Activated naive CD4-positive, alpha-beta T cell treated with anti-CD3 and anti-CD28 coated beads, Interleukin-2, amount 50 U/mL, for 72 hours (primary cell): ENCODE results near the gene TNFSF12. TPM values are rescaled to one million over a fixed set of nuclear protein-coding genes. Genes with fewer than 3 reads are reported as not detected.

Source experiments
- ATAC-seq, 2 donors: fragments of 150-1000 bp; cut with Tn5 transposase; 2 replicates each; pipeline ENCODE4 v1.10.0; 2021; ENCODE audit warnings: mild to moderate bottlenecking in 2 of 2, moderate library complexity in 2 of 2
- DNase-seq, 2 donors: peaks; one replicate each; pipeline ENCODE4 v3.0.0; 2021 to 2022; ENCODE audit warnings: low spot score in 2 of 2
- H3K27ac Mint-ChIP-seq, 2 donors: one replicate each; pipeline ENCODE4 v1.8.0; 2022; ENCODE audit warnings: mild to moderate bottlenecking in 2 of 2, mixed read lengths in 2 of 2
- H3K36me3 Mint-ChIP-seq, 2 donors: one replicate each; pipeline ENCODE4 v1.8.0; 2022; ENCODE audit warnings: mixed read lengths in 2 of 2
- H3K9me3 Mint-ChIP-seq, 2 donors: one replicate each; pipeline ENCODE4 v1.8.0; 2022; ENCODE audit warnings: mixed read lengths in 2 of 2
- total RNA-seq, 2 donors: library from RNA; stranded (reverse); gene quantifications; one replicate each; pipeline ENCODE4 v1.2.3, GENCODE V29; 2022

TNFSF12 gene
- total RNA-seq, 2 donors from 2014 or later: 16.4 to 18.9 TPM

DNA sequence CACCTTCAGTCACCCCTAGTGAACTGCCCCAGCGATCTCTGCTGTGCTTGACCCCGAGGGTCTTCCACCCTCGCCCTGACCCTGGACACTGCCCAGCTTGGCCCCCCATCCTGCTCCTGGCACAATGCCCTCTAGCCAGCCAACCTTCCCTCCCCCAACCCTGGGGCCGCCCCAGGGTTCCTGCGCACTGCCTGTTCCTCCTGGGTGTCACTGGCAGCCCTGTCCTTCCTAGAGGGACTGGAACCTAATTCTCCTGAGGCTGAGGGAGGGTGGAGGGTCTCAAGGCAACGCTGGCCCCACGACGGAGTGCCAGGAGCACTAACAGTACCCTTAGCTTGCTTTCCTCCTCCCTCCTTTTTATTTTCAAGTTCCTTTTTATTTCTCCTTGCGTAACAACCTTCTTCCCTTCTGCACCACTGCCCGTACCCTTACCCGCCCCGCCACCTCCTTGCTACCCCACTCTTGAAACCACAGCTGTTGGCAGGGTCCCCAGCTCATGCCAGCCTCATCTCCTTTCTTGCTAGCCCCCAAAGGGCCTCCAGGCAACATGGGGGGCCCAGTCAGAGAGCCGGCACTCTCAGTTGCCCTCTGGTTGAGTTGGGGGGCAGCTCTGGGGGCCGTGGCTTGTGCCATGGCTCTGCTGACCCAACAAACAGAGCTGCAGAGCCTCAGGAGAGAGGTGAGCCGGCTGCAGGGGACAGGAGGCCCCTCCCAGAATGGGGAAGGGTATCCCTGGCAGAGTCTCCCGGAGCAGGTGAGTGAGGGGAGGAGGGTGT, 9.9 kb downstream of the TNFSF12 start, which contains the start of gene TNFSF13:
Gene TNFSF13 (plus strand): TSS at position 207 of the 776 bp plus-strand sequence. CDS start 290 bp downstream, at position 497.
- H3K27ac Mint-ChIP-seq: peak within 1 kb of the TSS; percentile 74 to 75
- no peaks in the 10 kb centered on the region for H3K9me3 Mint-ChIP-seq
- peaks cover 8% of the 10 kb centered on the region in 2 donors for H3K36me3 Mint-ChIP-seq
- DNase-seq (no peak), ATAC-seq (no peak)

DNA sequence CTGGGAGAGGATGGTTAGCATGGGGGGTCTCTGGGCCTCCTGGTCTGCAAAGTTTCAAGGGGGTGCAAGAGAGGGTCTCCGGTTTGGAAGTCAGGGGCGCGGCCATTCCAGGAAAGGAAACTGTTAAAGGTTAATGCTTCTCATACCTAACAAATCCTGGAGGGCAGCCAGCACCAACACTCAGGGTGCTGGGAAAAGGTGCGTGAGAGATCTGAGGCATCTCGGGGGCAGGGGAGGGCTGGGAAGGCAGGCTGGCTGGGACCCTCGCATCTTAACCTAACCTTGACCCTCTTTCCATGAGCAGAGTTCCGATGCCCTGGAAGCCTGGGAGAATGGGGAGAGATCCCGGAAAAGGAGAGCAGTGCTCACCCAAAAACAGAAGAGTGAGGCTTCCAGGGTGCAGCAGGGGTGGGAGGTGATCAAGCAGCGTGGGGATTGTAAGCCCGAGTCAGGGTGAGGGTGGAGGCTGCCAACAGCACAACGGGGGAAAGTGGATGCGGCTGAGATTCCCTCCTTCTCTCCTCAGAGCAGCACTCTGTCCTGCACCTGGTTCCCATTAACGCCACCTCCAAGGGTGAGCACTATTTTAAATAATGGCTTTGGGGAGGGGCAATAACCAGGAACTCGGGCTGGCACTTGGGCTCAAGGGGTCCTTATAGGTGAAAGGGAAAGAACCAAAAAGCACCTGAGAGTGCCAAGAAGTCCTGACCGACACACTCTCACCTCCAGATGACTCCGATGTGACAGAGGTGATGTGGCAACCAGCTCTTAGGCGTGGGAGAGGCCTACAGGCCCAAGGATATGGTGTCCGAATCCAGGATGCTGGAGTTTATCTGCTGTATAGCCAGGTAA, 10.7 kb downstream of the TNFSF12 start:
- H3K27ac Mint-ChIP-seq: peak overlapping the region; percentile 53 to 89
- peaks cover 7 to 8% of the 10 kb centered on the region in 2 donors for H3K36me3 Mint-ChIP-seq

DNA sequence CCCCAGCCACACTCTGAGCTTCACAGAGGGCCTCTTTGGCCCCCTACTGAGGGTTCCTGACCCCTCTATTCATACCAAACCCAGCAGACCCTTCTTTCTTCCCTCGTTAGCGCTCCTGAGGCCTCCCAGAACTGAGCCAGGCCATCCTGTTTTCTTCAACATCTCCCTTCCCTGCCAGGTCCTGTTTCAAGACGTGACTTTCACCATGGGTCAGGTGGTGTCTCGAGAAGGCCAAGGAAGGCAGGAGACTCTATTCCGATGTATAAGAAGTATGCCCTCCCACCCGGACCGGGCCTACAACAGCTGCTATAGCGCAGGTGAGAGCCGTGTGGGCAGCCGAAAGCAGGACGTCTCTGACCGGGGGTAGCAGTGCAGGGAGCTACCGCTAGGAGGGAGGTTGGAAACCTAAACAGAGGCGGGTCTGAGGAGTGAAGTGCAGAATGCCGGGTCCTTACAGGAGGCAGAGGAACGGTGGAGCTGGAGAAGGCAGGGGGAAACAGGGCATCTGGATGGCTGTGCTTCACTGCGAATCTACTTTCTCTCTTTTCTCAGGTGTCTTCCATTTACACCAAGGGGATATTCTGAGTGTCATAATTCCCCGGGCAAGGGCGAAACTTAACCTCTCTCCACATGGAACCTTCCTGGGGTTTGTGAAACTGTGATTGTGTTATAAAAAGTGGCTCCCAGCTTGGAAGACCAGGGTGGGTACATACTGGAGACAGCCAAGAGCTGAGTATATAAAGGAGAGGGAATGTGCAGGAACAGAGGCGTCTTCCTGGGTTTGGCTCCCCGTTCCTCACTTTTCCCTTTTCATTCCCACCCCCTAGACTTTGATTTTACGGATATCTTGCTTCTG, 11.5 kb downstream of the TNFSF12 start:
- Mint-ChIP-seq H3K27ac (peak overlapping the region; percentile 89 to 95), H3K9me3 (no peaks in the 10 kb centered on the region), H3K36me3 (peaks cover 7 to 8% of the 10 kb centered on the region in 2 donors)
- ATAC-seq: peak; percentile 44 to 56
- DNase-seq: peak in 1 of 2 donors; percentile 74

More for the DNA sequence above, 10.7 kb downstream of the TNFSF12 start:
- DNase-seq (no peak), ATAC-seq (no peak)
- no peaks in the 10 kb centered on the region for H3K9me3 Mint-ChIP-seq

DNA sequence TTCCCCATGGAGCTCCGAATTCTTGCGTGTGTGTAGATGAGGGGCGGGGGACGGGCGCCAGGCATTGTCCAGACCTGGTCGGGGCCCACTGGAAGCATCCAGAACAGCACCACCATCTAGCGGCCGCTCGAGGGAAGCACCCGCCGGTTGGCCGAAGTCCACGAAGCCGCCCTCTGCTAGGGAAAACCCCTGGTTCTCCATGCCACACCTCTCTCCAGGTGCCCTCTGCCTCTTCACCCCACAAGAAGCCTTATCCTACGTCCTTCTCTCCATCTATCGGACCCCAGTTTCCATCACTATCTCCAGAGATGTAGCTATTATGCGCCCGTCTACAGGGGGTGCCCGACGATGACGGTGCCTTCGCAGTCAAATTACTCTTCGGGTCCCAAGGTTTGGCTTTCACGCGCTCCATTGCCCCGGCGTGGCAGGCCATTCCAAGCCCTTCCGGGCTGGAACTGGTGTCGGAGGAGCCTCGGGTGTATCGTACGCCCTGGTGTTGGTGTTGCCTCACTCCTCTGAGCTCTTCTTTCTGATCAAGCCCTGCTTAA, 12.2 kb downstream of the TNFSF12 start:
- DNase-seq: peak; percentile 85 to 90
- Mint-ChIP-seq H3K27ac (peak overlapping the region; percentile 89 to 95), H3K36me3 (peaks cover 7 to 8% of the 10 kb centered on the region in 2 donors), H3K9me3 (no peaks in the 10 kb centered on the region)
- ATAC-seq: peak; percentile 74 to 79

DNA sequence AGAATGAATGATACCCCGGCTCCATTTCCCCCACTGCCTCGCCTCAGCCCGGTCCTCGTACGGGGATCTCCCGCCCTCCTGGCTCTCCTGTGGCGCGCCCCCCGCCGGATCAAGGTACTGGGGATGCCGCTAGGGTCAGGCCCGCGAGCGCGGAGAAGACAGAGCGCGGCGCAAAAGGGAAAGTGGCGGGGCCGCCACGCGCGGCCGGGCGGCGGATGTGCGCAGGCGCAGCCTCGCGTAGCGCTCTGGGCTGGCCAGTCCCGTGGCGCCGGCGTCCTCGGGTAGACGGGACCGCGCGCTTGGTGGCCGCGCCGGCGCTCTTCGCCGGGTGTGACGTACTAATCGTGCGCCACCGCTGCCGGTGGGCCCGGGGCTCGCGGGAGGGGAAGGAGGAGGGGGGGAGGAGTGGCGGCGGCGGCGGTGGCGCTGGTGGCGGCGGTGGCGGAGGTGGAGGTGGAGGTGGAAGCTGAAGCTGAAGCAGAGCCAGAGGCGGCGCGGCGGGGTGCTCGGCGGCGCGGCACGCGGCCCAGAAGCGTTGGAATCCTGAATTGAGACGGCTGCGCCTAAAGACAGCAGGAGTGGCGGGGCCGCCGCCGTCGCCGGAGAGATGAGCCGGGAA, 12.8 kb downstream of the TNFSF12 start, which contains the start of gene SENP3:
Gene SENP3 (plus strand): TSS at position 331 of the 619 bp plus-strand sequence. CDS start 1,158 bp downstream, outside the sequence.
- DNase-seq (peak; percentile 92 to 94), ATAC-seq (peak; percentile 84 to 88)
- Mint-ChIP-seq H3K36me3 (peaks cover 7 to 8% of the 10 kb centered on the region in 2 donors), H3K9me3 (no peaks in the 10 kb centered on the region), H3K27ac (peak within 1 kb of the TSS; percentile 89 to 95)

DNA sequence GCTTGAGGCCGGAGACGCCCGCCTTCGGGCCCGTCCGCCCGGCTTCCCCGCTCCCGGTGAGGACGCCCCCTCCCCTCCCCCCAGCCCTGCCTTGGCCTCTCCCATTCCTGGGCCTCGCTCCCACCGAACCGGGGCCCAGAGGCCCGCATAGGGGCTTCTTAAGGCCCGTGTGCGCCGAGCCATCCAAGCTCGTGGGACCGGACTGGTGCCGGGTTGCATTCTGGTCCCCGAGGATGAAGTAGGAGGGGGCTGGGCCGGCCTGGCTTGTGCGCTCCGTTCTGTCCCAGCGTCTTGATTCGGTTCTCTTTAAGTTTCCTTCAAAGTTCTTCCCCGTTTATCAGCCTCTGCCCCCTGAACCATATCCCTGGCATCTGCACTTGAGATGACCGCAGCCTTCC, 13.3 kb downstream of the TNFSF12 start:
- Mint-ChIP-seq H3K9me3 (no peaks in the 10 kb centered on the region), H3K27ac (peak overlapping the region; percentile 89 to 95), H3K36me3 (peaks cover 7 to 8% of the 10 kb centered on the region in 2 donors)
- no peak for DNase-seq
- ATAC-seq: no peak

DNA sequence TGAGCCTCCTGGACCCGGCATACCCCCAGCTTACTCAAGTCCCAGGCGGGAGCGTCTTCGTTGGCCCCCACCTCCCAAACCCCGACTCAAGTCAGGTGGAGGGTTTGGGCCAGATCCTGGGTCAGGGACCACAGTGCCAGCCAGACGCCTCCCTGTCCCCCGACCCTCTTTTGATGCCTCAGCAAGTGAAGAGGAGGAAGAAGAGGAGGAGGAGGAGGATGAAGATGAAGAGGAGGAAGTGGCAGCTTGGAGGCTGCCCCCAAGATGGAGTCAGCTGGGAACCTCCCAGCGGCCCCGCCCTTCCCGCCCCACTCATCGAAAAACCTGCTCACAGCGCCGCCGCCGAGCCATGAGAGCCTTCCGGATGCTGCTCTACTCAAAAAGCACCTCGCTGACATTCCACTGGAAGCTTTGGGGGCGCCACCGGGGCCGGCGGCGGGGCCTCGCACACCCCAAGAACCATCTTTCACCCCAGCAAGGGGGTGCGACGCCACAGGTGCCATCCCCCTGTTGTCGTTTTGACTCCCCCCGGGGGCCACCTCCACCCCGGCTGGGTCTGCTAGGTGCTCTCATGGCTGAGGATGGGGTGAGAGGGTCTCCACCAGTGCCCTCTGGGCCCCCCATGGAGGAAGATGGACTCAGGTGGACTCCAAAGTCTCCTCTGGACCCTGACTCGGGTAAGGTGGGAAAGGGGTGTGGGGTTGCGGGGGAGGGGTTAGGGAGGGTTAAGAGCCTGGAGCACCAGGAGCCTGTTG, 14.4 kb downstream of the TNFSF12 start:
- Mint-ChIP-seq H3K27ac (peak overlapping the region; percentile 89 to 95), H3K36me3 (peaks cover 7 to 8% of the 10 kb centered on the region in 2 donors), H3K9me3 (no peaks in the 10 kb centered on the region)
- no peak for DNase-seq
- no peak for ATAC-seq

DNA sequence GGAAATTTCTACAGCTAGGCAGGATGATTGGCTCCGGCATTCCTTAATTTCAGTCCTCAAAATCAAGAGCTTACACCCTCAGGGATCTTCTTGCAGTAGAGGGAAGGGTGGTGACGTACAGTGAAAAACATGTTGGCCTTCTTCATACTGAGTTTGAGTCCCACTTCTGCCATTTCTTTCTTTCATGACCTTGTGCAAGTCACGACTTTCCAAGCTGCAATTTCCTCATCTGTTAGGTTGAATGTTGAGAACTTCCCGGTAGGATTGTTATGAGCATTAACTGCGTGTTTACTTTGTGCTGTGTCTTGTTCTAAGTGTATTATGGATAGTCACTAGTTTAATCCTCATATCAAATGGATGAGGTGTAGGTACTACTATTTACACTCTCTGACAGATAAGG, 20.7 kb downstream of the TNFSF12 start:
- no peak for DNase-seq
- Mint-ChIP-seq H3K27ac (peak overlapping the region in 1 of 2 donors; percentile 3), H3K9me3 (no peaks in the 10 kb centered on the region), H3K36me3 (peaks cover 27 to 31% of the 10 kb centered on the region in 2 donors)
- no peak for ATAC-seq

DNA sequence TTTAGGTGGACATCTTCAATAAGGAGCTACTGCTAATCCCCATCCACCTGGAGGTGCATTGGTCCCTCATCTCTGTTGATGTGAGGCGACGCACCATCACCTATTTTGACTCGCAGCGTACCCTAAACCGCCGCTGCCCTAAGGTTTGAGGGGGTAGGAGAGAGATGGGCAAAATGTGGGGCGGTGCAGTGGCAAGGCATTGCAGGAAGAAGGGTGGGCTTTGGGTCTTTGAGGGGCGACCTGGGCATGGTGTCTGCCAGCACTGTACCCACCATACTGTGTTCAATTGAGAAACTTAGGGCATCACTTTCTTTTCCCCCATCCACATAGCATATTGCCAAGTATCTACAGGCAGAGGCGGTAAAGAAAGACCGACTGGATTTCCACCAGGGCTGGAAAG, 21.5 kb downstream of the TNFSF12 start:
- no peaks in the 10 kb centered on the region for H3K9me3 Mint-ChIP-seq
- H3K36me3 Mint-ChIP-seq: peaks cover 35 to 38% of the 10 kb centered on the region in 2 donors
- no peak for DNase-seq
- H3K27ac Mint-ChIP-seq: peak overlapping the region in 1 of 2 donors; percentile 22
- no peak for ATAC-seq

DNA sequence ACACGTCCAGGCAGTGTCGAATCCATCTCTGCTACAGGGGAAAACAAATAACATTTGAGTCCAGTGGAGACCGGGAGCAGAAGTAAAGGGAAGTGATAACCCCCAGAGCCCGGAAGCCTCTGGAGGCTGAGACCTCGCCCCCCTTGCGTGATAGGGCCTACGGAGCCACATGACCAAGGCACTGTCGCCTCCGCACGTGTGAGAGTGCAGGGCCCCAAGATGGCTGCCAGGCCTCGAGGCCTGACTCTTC, 23.4 kb downstream of the TNFSF12 start:
- ATAC-seq (no peak), DNase-seq (no peak)
- no peaks in the 10 kb centered on the region for H3K9me3 Mint-ChIP-seq
- H3K27ac Mint-ChIP-seq: peak overlapping the region; percentile 98 to 100
- H3K36me3 Mint-ChIP-seq: peaks cover 53 to 55% of the 10 kb centered on the region in 2 donors

DNA sequence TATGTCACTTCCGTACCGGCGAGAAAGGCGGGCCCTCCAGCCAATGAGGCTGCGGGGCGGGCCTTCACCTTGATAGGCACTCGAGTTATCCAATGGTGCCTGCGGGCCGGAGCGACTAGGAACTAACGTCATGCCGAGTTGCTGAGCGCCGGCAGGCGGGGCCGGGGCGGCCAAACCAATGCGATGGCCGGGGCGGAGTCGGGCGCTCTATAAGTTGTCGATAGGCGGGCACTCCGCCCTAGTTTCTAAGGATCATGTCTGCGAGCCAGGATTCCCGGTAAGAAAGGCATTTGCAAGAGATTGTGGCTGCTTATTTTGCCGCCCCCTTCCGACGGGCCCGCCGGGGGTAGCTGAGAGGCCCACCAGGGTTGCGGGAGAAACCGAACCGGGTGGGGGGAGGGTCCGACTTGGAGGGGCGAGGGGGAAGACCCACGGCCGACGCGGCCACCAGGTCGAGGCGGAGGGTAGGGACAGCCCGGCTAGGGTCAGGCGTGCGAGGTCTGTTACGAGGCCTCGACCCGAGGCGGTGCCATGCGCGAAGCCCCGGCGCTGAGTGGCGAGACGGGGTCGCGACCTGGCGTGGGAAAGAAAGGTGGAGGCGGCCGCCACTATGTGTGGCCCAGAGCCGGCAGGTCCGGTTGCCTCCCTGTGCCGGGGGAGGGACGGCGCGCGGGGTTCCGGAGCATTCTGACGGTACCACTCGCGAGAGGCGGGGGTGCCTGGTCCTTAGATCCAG, 23.9 kb downstream of the TNFSF12 start:
- Mint-ChIP-seq H3K27ac (peak overlapping the region; percentile 98 to 100), H3K36me3 (peaks cover 58 to 59% of the 10 kb centered on the region in 2 donors), H3K9me3 (no peaks in the 10 kb centered on the region)
- ATAC-seq (peak; percentile 89 to 91), DNase-seq (peak; percentile 100)

DNA sequence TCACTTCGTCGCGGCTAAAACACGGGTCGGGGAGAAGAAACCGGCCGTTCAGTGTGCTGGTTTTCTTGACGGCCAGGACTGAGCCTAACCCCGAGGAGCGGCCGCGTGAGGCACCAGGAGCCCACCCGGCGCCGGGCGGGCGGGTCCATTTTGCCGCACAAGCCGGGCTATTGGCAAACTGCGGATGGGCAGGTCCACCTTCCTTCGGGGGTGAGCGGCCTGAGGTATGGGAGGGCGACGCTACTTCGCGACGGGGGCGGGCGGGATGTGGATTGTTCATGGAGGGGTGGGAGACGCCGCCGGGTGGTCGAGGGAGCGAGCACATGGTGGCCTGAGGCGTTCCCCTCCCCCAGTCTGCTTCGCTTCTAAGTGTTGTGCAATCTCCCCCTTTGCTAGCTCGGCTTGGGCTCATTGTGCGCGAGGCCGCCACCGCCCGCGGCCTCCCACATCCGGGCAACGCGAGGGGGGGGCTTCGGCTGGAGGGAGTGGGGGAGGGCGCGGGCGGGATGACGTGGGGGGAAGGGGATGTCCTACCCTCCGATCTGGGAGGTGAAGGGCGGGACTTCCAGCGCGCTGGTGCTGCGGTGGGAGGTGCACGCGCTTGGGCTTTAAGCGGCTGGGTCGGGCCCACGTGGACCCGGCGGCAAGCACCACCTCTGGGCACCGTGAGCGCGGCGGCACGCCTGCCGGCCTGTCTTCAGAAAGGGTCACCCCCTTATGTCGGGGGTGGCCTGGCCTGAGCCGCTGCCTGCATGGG, 24.6 kb downstream of the TNFSF12 start:
- Mint-ChIP-seq H3K27ac (peak overlapping the region; percentile 98 to 100), H3K9me3 (no peaks in the 10 kb centered on the region), H3K36me3 (peaks cover 61 to 64% of the 10 kb centered on the region in 2 donors)
- ATAC-seq (peak; percentile 42 to 45), DNase-seq (peak; percentile 81 to 88)

DNA sequence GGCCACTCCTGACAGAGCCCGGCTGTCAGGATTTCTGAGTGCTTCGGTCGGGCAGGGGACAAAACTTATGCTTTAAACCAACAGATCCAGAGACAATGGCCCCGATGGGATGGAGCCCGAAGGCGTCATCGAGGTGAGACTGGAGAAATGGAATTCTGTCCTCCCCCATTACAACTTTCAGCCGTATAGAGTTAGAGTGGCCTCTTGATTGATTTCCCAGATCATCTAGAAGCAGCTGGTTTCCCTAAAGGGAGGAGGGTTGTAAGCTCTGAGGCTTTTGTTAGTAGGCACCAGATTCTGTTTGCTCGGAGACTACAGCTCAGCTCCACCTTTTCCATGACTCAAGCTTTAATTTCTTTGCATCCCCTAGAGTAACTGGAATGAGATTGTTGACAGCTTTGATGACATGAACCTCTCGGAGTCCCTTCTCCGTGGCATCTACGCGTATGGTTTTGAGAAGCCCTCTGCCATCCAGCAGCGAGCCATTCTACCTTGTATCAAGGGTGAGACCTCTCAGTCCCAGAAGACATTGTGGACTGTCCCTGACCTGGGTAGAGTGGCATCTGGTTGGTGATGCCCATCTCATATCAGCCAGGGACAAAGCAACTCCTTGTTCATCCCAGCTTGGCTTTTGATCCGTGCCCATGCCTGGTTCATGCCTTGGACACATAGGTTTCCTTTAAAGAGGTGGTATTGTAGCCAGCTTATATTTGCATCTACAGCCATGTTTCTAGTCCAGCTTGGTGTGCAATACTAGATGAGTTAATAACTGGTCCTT, 25.5 kb downstream of the TNFSF12 start:
- no peak for ATAC-seq
- DNase-seq: no peak
- Mint-ChIP-seq H3K36me3 (peaks cover 61 to 72% of the 10 kb centered on the region in 2 donors), H3K9me3 (no peaks in the 10 kb centered on the region), H3K27ac (peak overlapping the region; percentile 98 to 100)
